Fibroblast of pulmonary artery (primary cell): ENCODE measurements around the gene FIZ1.

Source experiments
- DNase-seq: peaks from one replicate; pipeline ENCODE4 v3.0.0-alpha.2; 2010; ENCODE audit warnings: low read depth
- H3K4me3 ChIP-seq: replicated peaks from 2 replicates; pipeline ENCODE4 v1.5.1; 2011; ENCODE audit warnings: low read depth, mild to moderate bottlenecking, control low read depth, low read length, moderate library complexity
- CTCF ChIP-seq: IDR thresholded peaks from 2 replicates; pipeline ENCODE4 v1.5.1; 2011; ENCODE audit warnings: mild to moderate bottlenecking, control low read depth, low read length, inconsistent platforms; ENCODE audit errors: missing control alignments

Gene FIZ1

GRCh38 chr19:55605637-55606470 lies 6.5 kb upstream of the FIZ1 start, which contains the start of gene ZNF865:
Gene ZNF865 (plus strand): TSS chr19:55605647. CDS start chr19:55613619, 7,972 bp downstream.
- peak; percentile 90 for DNase-seq
- TF ChIP-seq CTCF: peak; percentile 90
- H3K4me3 ChIP-seq: peak within 1 kb of the TSS; percentile 76

GRCh38 chr19:55605207-55605636 lies 5.9 kb upstream of the FIZ1 start:
- TF ChIP-seq CTCF: no peak

GRCh38 chr19:55603581-55604292 lies 4.4 kb upstream of the FIZ1 start:
- no peak for TF ChIP-seq CTCF
- DNase-seq: no peak
- H3K4me3 ChIP-seq: no peak overlapping the region

More at GRCh38 chr19:55605207-55605636, 5.9 kb upstream of the FIZ1 start:
- H3K4me3 ChIP-seq: peak overlapping the region; percentile 76
- DNase-seq: peak; percentile 98

GRCh38 chr19:55603115-55603514 lies 3.8 kb upstream of the FIZ1 start:
- no peak for DNase-seq
- no peak overlapping the region for H3K4me3 ChIP-seq
- no peak for TF ChIP-seq CTCF

- no peak overlapping the region for H3K4me3 ChIP-seq
- DNase-seq: no peak
- no peak for TF ChIP-seq CTCF
These were observed 3.0 kb upstream of the FIZ1 start for GRCh38 chr19:55602104-55603001.

- peak overlapping the region; percentile 73 for H3K4me3 ChIP-seq
- DNase-seq: no peak
- TF ChIP-seq CTCF: no peak
These were observed 1.8 kb upstream of the FIZ1 start for GRCh38 chr19:55601084-55601483.
